HL-60 (cell line): ENCODE results near the gene DOK5.

ENCODE experiments used
- DNase-seq, 2 experiments: peaks; one replicate each; pipeline ENCODE4 v3.0.0-alpha.2; 2010 to 2020; ENCODE audit warnings: low read depth in 1 of 2, low spot score in 1 of 2
- H3K27ac ChIP-seq: fragments of 250-450 bp; sonication (Bioruptor Pico); replicated peaks from 2 replicates; pipeline ENCODE4 v1.5.1; 2020; ENCODE audit warnings: mild to moderate bottlenecking, moderate library complexity
- H3K27me3 ChIP-seq: fragments of 250-450 bp; sonication (Bioruptor Pico); 2 replicates; pipeline ENCODE4 v1.5.1; 2021; ENCODE audit warnings: mild to moderate bottlenecking, moderate library complexity; ENCODE audit not compliant: insufficient read depth, poor library complexity, severe bottlenecking
- H3K4me3 ChIP-seq: replicated peaks from 2 replicates; pipeline ENCODE4 v1.5.1; 2011; ENCODE audit warnings: mild to moderate bottlenecking, control low read depth, low read length; ENCODE audit not compliant: insufficient read depth
- GABPA ChIP-seq: IDR thresholded peaks from 2 replicates; pipeline ENCODE4 v1.6.1; 2012; ENCODE audit warnings: low read depth
- POLR2AphosphoS5 ChIP-seq: IDR thresholded peaks from 2 replicates; pipeline ENCODE4 v1.6.1; 2012; ENCODE audit warnings: low read depth
- SPI1 ChIP-seq: IDR thresholded peaks from 2 replicates; pipeline ENCODE4 v1.6.1; 2012; ENCODE audit warnings: low read depth, mild to moderate bottlenecking, borderline replicate concordance
- TF ChIP-seq, protein P1 (sequence below): IDR thresholded peaks from one replicate; pipeline ENCODE4 v1.5.1; 2011; ENCODE audit warnings: low read length, control low read depth, inconsistent platforms; ENCODE audit not compliant: insufficient read depth
- TF ChIP-seq, protein P2 (sequence below): IDR thresholded peaks from 2 replicates; pipeline ENCODE4 v1.6.1; 2012; ENCODE audit warnings: low read depth; ENCODE audit not compliant: insufficient replicate concordance

The DOK5 gene

DNA sequence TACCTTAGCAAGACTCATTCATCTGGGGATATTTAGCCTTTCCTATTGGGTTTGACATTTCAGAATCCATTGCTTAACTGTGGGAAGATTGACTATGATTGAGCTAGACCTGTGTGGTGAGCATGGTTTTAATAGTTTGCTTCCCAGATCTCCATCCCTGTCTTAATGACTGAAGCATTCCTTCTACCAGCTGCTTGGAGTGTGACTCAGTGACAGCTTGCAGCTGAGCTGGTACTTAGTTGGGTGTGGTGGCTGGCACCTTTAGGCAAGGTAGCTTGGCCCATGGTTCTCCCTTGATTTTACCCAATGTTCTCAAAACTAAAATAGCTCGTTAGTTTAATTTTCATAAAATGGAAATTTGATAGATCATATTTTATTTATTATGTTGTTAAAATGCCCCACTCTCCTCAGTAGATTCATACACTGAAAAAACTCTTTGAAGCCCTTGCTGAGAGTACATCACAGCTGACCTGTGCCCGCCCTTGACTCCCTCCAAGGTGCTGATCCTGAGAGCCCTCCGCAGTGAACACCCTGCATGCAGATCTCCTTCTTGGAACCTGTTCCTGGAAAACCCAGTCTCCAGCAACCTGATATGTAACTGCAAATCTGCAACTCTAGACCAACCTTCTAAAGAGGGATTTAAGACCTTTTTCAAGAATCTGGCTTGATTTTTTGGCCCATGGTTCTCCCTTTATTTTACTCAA, 19.1 kb downstream of the DOK5 start:
- no peaks in the 10 kb centered on the region for H3K27me3 ChIP-seq
- no peak for TF ChIP-seq SPI1
- no peak for TF ChIP-seq POLR2AphosphoS5
- TF ChIP-seq, protein P1, sequence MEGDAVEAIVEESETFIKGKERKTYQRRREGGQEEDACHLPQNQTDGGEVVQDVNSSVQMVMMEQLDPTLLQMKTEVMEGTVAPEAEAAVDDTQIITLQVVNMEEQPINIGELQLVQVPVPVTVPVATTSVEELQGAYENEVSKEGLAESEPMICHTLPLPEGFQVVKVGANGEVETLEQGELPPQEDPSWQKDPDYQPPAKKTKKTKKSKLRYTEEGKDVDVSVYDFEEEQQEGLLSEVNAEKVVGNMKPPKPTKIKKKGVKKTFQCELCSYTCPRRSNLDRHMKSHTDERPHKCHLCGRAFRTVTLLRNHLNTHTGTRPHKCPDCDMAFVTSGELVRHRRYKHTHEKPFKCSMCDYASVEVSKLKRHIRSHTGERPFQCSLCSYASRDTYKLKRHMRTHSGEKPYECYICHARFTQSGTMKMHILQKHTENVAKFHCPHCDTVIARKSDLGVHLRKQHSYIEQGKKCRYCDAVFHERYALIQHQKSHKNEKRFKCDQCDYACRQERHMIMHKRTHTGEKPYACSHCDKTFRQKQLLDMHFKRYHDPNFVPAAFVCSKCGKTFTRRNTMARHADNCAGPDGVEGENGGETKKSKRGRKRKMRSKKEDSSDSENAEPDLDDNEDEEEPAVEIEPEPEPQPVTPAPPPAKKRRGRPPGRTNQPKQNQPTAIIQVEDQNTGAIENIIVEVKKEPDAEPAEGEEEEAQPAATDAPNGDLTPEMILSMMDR, result no peak
- TF ChIP-seq, protein P2, sequence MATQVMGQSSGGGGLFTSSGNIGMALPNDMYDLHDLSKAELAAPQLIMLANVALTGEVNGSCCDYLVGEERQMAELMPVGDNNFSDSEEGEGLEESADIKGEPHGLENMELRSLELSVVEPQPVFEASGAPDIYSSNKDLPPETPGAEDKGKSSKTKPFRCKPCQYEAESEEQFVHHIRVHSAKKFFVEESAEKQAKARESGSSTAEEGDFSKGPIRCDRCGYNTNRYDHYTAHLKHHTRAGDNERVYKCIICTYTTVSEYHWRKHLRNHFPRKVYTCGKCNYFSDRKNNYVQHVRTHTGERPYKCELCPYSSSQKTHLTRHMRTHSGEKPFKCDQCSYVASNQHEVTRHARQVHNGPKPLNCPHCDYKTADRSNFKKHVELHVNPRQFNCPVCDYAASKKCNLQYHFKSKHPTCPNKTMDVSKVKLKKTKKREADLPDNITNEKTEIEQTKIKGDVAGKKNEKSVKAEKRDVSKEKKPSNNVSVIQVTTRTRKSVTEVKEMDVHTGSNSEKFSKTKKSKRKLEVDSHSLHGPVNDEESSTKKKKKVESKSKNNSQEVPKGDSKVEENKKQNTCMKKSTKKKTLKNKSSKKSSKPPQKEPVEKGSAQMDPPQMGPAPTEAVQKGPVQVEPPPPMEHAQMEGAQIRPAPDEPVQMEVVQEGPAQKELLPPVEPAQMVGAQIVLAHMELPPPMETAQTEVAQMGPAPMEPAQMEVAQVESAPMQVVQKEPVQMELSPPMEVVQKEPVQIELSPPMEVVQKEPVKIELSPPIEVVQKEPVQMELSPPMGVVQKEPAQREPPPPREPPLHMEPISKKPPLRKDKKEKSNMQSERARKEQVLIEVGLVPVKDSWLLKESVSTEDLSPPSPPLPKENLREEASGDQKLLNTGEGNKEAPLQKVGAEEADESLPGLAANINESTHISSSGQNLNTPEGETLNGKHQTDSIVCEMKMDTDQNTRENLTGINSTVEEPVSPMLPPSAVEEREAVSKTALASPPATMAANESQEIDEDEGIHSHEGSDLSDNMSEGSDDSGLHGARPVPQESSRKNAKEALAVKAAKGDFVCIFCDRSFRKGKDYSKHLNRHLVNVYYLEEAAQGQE, result no peak
- TF ChIP-seq GABPA, result no peak

DNA sequence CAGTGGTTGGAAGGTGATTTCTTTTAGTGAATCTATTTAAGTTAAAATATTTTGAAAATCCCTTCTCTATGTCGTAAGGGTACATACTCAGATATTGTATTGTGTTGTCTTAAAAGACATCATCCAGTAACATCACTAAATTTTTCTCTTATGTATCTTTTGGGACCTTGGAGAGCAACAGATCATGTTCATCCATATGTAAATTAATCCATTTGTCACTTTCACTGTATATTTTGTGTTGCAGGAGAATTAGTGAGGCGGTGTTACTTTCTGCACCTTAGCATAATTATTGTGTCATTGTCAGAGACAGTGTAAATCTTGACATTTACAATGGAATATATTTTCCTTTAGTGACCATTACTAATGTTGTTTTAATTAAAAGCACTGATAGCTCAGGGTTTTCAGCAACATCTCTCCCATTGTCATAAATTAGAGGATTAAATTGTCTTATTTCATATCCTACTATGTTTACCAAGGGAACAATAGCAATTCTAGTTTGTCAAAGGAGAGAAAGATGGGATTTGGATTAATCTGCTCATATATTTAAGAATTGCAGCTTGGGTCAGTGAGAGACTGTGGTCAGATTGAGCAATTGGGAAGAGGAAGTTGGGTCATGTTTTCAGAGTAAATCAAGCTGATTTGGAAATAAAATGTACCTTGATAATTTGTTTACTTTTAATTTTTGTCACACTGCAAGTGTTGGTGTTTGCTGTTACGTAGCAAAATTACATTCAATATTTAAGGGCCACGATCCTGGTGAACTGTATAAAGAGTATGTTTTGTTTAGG, 22.7 kb downstream of the DOK5 start:
- H3K27me3 ChIP-seq, result no peaks in the 10 kb centered on the region
- DNase-seq, result peak in 1 of 2 experiments; percentile 9
- H3K27ac ChIP-seq, result no peak overlapping the region
- no peak overlapping the region for H3K4me3 ChIP-seq
- TF ChIP-seq, protein P2, result peak; percentile 70
- no peak for TF ChIP-seq POLR2AphosphoS5

More for the DNA sequence above, 19.1 kb downstream of the DOK5 start:
- DNase-seq, result no peak
- no peak overlapping the region for H3K27ac ChIP-seq
- no peak overlapping the region for H3K4me3 ChIP-seq

DNA sequence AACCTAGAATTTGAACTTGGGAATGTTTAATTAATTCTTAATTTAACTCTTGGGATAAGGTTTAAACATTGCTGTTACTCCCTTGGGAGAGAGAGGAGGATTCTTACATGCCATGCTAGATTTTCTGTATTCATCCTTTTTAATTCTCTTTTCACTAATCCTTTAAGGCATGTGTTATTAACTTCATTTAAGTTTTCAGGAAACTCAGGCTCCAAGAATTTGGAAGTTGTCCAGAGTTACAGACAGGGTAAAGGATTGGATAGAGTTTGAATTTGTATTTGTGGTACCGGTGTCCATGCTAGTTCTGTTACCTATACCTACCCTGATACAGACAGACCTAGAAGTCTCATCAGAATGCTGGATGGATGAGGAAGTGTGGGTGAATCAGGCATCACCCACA, 23.7 kb downstream of the DOK5 start:
- DNase-seq, result no peak
- TF ChIP-seq POLR2AphosphoS5, result no peak
- no peak for TF ChIP-seq GABPA
- TF ChIP-seq, protein P2, result no peak
- TF ChIP-seq, protein P1, result no peak
- TF ChIP-seq SPI1, result no peak

More for the DNA sequence above, 23.7 kb downstream of the DOK5 start:
- H3K27me3 ChIP-seq, result no peaks in the 10 kb centered on the region
- H3K4me3 ChIP-seq, result no peak overlapping the region
- no peak overlapping the region for H3K27ac ChIP-seq
